H9 (cell line): Measurements from ENCODE around the gene CCL7. TPM values are rescaled to one million over a fixed set of nuclear protein-coding genes. Genes with fewer than 3 reads are reported as not detected.

Experiments used
- DNase-seq: peaks from one replicate; pipeline ENCODE4 v3.0.0-alpha.2; 2017
- H2AFZ ChIP-seq: one replicate; pipeline ENCODE4 v1.6.1; 2013; ENCODE audit warnings: mild to moderate bottlenecking, low read length, control low read depth, moderate library complexity
- H2AK5ac ChIP-seq: 2 replicates; pipeline ENCODE4 v1.6.1; 2013; ENCODE audit warnings: low read length, control low read depth, mixed read lengths; ENCODE audit not compliant: insufficient read length
- H2BK120ac ChIP-seq: one replicate; pipeline ENCODE4 v1.6.1; 2013; ENCODE audit warnings: low read depth, mild to moderate bottlenecking, low read length, control low read depth, inconsistent platforms; ENCODE audit not compliant: poor library complexity, severe bottlenecking
- H2BK12ac ChIP-seq: 2 replicates; pipeline ENCODE4 v1.6.1; 2013; ENCODE audit warnings: low read length, control low read depth, mixed read lengths, low read depth; ENCODE audit not compliant: insufficient read length
- H2BK15ac ChIP-seq: 2 replicates; pipeline ENCODE4 v1.6.1; 2013; ENCODE audit warnings: low read depth, low read length, control low read depth
- H2BK20ac ChIP-seq: one replicate; pipeline ENCODE4 v1.6.1; 2013; ENCODE audit warnings: low read depth, mild to moderate bottlenecking, low read length, control low read depth, inconsistent platforms; ENCODE audit not compliant: poor library complexity, severe bottlenecking
- H2BK5ac ChIP-seq: 2 replicates; pipeline ENCODE4 v1.6.1; 2013; ENCODE audit warnings: low read length, control low read depth, mixed read lengths; ENCODE audit not compliant: insufficient read length
- H3K14ac ChIP-seq: 2 replicates; pipeline ENCODE4 v1.6.1; 2013; ENCODE audit warnings: low read length, control low read depth; ENCODE audit not compliant: insufficient read depth
- H3K18ac ChIP-seq: 2 replicates; pipeline ENCODE4 v1.6.1; 2013; ENCODE audit warnings: low read depth, mild to moderate bottlenecking, mixed read lengths, low read length, control low read depth; ENCODE audit not compliant: insufficient read length
- H3K23ac ChIP-seq: 2 replicates; pipeline ENCODE4 v1.6.1; 2013; ENCODE audit warnings: low read length, control low read depth, mixed read lengths, low read depth; ENCODE audit not compliant: insufficient read length
- H3K23me2 ChIP-seq: 2 replicates; pipeline ENCODE4 v1.6.1; 2013; ENCODE audit warnings: low read depth, mild to moderate bottlenecking, mixed read lengths, low read length, control low read depth; ENCODE audit not compliant: insufficient read length, poor library complexity, severe bottlenecking
- H3K27ac ChIP-seq: 2 replicates; pipeline ENCODE4 v1.5.1; 2013; ENCODE audit warnings: low read length, control low read depth, mixed read lengths, low read depth; ENCODE audit not compliant: insufficient read length
- H3K27me3 ChIP-seq: 2 replicates; pipeline ENCODE4 v1.6.1; 2013; ENCODE audit warnings: low read length, control low read depth, inconsistent platforms; ENCODE audit not compliant: insufficient read depth
- H3K4ac ChIP-seq: 2 replicates; pipeline ENCODE4 v1.6.1; 2013; ENCODE audit warnings: low read depth, mild to moderate bottlenecking, control low read depth, inconsistent platforms, low read length, moderate library complexity
- H3K4me1 ChIP-seq: 2 replicates; pipeline ENCODE4 v1.6.1; 2013; ENCODE audit warnings: low read length, control low read depth, inconsistent platforms; ENCODE audit not compliant: insufficient read depth
- H3K4me2 ChIP-seq: 2 replicates; pipeline ENCODE4 v1.6.1; 2013; ENCODE audit warnings: low read length, control low read depth, mixed read lengths; ENCODE audit not compliant: insufficient read length, insufficient read depth
- H3K56ac ChIP-seq: 2 replicates; pipeline ENCODE4 v1.6.1; 2013; ENCODE audit warnings: low read depth, mild to moderate bottlenecking, mixed read lengths, low read length, control low read depth; ENCODE audit not compliant: insufficient read length
- H3K79me1 ChIP-seq: 2 replicates; pipeline ENCODE4 v1.6.1; 2013; ENCODE audit warnings: low read depth, mild to moderate bottlenecking, moderate library complexity, low read length, control low read depth, inconsistent platforms; ENCODE audit not compliant: insufficient read depth, poor library complexity, severe bottlenecking
- H3K79me2 ChIP-seq: 2 replicates; pipeline ENCODE4 v1.6.1; 2013; ENCODE audit warnings: low read length, control low read depth, inconsistent platforms; ENCODE audit not compliant: insufficient read depth
- H3K9ac ChIP-seq: 2 replicates; pipeline ENCODE4 v1.6.1; 2013; ENCODE audit warnings: low read length, control low read depth, mixed read lengths; ENCODE audit not compliant: insufficient read length; ENCODE audit errors: extremely low read depth
- H3K9me3 ChIP-seq: one replicate; pipeline ENCODE4 v1.6.1; 2013; ENCODE audit warnings: low read depth, low read length, inconsistent platforms; ENCODE audit not compliant: control insufficient read depth
- H3T11ph ChIP-seq: one replicate; pipeline ENCODE4 v1.6.1; 2013; ENCODE audit warnings: mild to moderate bottlenecking, low read length, control low read depth, inconsistent platforms
- H4K20me1 ChIP-seq: one replicate; pipeline ENCODE4 v1.6.1; 2013; ENCODE audit not compliant: control insufficient read depth, insufficient read length, insufficient read depth
- H4K5ac ChIP-seq: 2 replicates; pipeline ENCODE4 v1.6.1; 2013; ENCODE audit warnings: low read depth, mild to moderate bottlenecking, mixed read lengths, low read length, control low read depth; ENCODE audit not compliant: insufficient read length
- H4K8ac ChIP-seq: replicated peaks from 2 replicates; pipeline ENCODE4 v1.6.1; 2013; ENCODE audit warnings: low read length, control low read depth, mixed read lengths, low read depth; ENCODE audit not compliant: insufficient read length
- H4K91ac ChIP-seq: 2 replicates; pipeline ENCODE4 v1.6.1; 2013; ENCODE audit warnings: low read depth, mild to moderate bottlenecking, moderate library complexity, mixed read lengths, low read length, control low read depth; ENCODE audit not compliant: insufficient read length
- H3K27ac Mint-ChIP-seq, 3 experiments: 2 replicates in 2 of 3; 3 replicates in 1 of 3; pipeline ENCODE4 v1.8.0; 2020 to 2021; ENCODE audit warnings: mixed read lengths in 3 of 3, mild to moderate bottlenecking in 1 of 3, moderate library complexity in 1 of 3
- H3K27me3 Mint-ChIP-seq: 2 replicates; pipeline ENCODE4 v1.8.0; 2021; ENCODE audit warnings: low read depth, mild to moderate bottlenecking, moderate library complexity, mixed read lengths
- H3K36me3 Mint-ChIP-seq, 3 experiments: 2 replicates in 2 of 3; 3 replicates in 1 of 3; pipeline ENCODE4 v1.8.0; 2020 to 2021; ENCODE audit warnings: low read depth in 3 of 3, mixed read lengths in 3 of 3; ENCODE audit not compliant: insufficient read depth in 1 of 3
- H3K4me1 Mint-ChIP-seq, 2 experiments: 2 replicates each; pipeline ENCODE4 v1.8.0; 2020; ENCODE audit warnings: mixed read lengths in 2 of 2
- H3K4me3 Mint-ChIP-seq, 2 experiments: 2 replicates in 1 of 2; 3 replicates in 1 of 2; pipeline ENCODE4 v1.8.0; 2020 to 2021; ENCODE audit warnings: mild to moderate bottlenecking in 2 of 2, mixed read lengths in 2 of 2, moderate library complexity in 1 of 2
- H3K9me3 Mint-ChIP-seq, 2 experiments: 2 replicates in 1 of 2; 3 replicates in 1 of 2; pipeline ENCODE4 v1.8.0; 2020; ENCODE audit warnings: mild to moderate bottlenecking in 2 of 2, mixed read lengths in 2 of 2, moderate library complexity in 1 of 2
- total RNA-seq: library from RNA; stranded (reverse); gene quantifications from 2 replicates; pipeline ENCODE4 v1.2.1, GENCODE V29; 2021
- TF ChIP-seq, protein P1 (sequence below): fragments of 200-600 bp; sonication (generic); conservative IDR thresholded peaks from 3 replicates; pipeline ENCODE4 v1.8.0; 2021; ENCODE audit warnings: antibody characterized with exemption, mild to moderate bottlenecking

CCL7 gene
- total RNA-seq, 1 experiment from 2014 or later, result not detected

DNA sequence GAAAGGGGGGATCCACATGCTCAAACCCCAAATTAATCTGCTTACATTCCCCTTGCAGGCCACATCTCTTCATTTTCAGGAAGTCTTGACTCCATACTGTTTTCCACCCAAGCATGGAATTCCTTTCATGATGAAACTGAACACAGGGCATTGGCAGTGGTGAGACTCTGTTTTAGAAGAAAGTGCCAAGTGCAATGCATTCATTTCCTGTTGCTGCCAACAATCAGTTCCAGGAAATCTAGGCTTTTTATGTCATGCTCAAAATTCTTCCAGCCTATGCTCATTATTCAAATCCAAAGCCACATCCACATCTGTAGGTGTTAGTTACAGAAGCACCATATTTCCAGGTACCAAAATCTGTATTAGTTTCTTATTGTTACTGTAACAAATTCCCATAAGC lies 10.9 kb upstream of the CCL7 start:
- H2BK5ac ChIP-seq, result no peak overlapping the region
- no peaks in the 10 kb centered on the region for H3K79me1 ChIP-seq
- Mint-ChIP-seq H3K9me3 (no peaks in the 10 kb centered on the region), H3K4me1 (peaks cover 19 to 21% of the 10 kb centered on the region in 2 experiments), H3K36me3 (peaks cover 0 to 2% (median 2%) of the 10 kb centered on the region in 3 experiments; a peak in 2 of 7 replicates), H3K27ac (no peak overlapping the region), H3K4me3 (no peak overlapping the region), H3K27me3 (peaks cover 9% of the 10 kb centered on the region)
- no peak overlapping the region for H2BK12ac ChIP-seq
- no peaks in the 10 kb centered on the region for H4K20me1 ChIP-seq
- H3K27me3 ChIP-seq, result no peaks in the 10 kb centered on the region
- no peak overlapping the region for H2AK5ac ChIP-seq
- H2BK15ac ChIP-seq, result no peak overlapping the region
- H3K56ac ChIP-seq, result no peak overlapping the region
- no peak for DNase-seq
- H2AFZ ChIP-seq, result no peak overlapping the region
- H3K79me2 ChIP-seq, result no peaks in the 10 kb centered on the region
- no peak overlapping the region for H3K4ac ChIP-seq
- H3K9me3 ChIP-seq, result no peaks in the 10 kb centered on the region
- no peak overlapping the region for H2BK20ac ChIP-seq
- H3K4me1 ChIP-seq, result peaks cover 4% of the 10 kb centered on the region; the same call in 1 of the 2 replicates
- H3K23ac ChIP-seq, result no peak overlapping the region
- H3K9ac ChIP-seq, result no peak overlapping the region
- no peak overlapping the region for H2BK120ac ChIP-seq
- TF ChIP-seq, protein P1, sequence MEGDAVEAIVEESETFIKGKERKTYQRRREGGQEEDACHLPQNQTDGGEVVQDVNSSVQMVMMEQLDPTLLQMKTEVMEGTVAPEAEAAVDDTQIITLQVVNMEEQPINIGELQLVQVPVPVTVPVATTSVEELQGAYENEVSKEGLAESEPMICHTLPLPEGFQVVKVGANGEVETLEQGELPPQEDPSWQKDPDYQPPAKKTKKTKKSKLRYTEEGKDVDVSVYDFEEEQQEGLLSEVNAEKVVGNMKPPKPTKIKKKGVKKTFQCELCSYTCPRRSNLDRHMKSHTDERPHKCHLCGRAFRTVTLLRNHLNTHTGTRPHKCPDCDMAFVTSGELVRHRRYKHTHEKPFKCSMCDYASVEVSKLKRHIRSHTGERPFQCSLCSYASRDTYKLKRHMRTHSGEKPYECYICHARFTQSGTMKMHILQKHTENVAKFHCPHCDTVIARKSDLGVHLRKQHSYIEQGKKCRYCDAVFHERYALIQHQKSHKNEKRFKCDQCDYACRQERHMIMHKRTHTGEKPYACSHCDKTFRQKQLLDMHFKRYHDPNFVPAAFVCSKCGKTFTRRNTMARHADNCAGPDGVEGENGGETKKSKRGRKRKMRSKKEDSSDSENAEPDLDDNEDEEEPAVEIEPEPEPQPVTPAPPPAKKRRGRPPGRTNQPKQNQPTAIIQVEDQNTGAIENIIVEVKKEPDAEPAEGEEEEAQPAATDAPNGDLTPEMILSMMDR, result no peak
- H4K91ac ChIP-seq, result no peak overlapping the region
- H4K5ac ChIP-seq, result no peak overlapping the region
- no peak overlapping the region for H3T11ph ChIP-seq
- no peak overlapping the region for H3K18ac ChIP-seq
- H3K14ac ChIP-seq, result no peak overlapping the region
- no peak overlapping the region for H3K27ac ChIP-seq
- H3K23me2 ChIP-seq, result peaks cover 9% of the 10 kb centered on the region
- H3K4me2 ChIP-seq, result no peak overlapping the region
- H4K8ac ChIP-seq, result no peak overlapping the region
